CD4-positive, alpha-beta T cell treated with Interleukin-4 for 4 hours (primary cell): ENCODE results near the gene KRTAP8-1.
A peak's percentile ranks its signal among the peaks of the same experiment; 100 is the strongest.

ENCODE experiments used
- DNase-seq: peaks from one replicate; pipeline ENCODE4 v3.0.0-alpha.2; 2020

Gene KRTAP8-1

GRCh38 chr21:30813174-30813573, at the start of gene KRTAP8-1:
TSS of gene KRTAP8-1 (minus strand) at chr21:30813274. CDS start at chr21:30813220, 54 bp downstream.
- no peak for DNase-seq

GRCh38 chr21:30847627-30848500, 34.8 kb upstream of the KRTAP8-1 start:
- no peak for DNase-seq

GRCh38 chr21:30842990-30843389, 29.9 kb upstream of the KRTAP8-1 start:
- DNase-seq, result no peak

DNA sequence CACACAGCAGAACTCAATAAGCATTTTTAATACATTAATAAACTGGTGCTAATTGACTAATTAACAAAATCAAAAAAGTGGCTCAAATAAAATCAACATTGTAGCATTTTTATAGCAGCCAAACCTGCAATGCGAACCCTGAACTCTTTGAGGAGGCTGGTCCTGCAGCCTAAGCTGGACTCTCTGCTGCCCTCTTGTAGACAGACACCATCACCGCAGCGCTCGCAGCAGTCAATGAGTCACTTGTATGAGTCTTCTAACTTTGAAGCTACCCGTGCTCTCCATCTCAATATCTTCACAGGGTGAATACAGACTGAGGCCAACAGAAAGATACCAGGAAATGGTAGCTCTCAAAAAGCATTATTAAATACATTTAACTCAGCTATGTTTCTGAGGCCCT, 26.2 kb upstream of the KRTAP8-1 start:
- no peak for DNase-seq

GRCh38 chr21:30838536-30838935, 25.5 kb upstream of the KRTAP8-1 start:
- DNase-seq, result no peak

- DNase-seq, result peak; percentile 38
Observed at GRCh38 chr21:30831194-30831765, 18.2 kb upstream of the KRTAP8-1 start.

DNA sequence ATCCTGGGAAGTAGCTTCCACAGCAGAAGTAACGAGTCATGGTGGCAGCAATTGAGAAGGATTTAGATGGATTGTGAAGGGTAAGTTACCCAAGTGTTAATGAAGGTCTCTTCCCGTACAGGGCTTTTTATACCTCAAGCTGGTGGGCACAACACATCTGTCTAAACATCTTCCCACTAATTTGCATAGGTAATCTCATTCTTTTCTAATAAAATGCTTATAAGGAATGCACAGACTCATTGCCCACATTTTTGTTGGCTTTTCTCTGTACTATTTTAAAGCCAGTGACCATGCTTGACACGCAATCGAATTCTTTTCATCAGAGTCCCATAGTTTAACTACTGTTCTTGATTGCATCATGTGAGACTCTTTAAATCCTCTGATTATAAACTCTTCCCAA, 16.6 kb upstream of the KRTAP8-1 start, which contains the start of gene KRTAP7-1:
Gene KRTAP7-1 (minus strand): TSS at position 101 of the 400 bp plus-strand sequence. CDS start 61 bp downstream, at position 40.
- DNase-seq, result no peak

DNA sequence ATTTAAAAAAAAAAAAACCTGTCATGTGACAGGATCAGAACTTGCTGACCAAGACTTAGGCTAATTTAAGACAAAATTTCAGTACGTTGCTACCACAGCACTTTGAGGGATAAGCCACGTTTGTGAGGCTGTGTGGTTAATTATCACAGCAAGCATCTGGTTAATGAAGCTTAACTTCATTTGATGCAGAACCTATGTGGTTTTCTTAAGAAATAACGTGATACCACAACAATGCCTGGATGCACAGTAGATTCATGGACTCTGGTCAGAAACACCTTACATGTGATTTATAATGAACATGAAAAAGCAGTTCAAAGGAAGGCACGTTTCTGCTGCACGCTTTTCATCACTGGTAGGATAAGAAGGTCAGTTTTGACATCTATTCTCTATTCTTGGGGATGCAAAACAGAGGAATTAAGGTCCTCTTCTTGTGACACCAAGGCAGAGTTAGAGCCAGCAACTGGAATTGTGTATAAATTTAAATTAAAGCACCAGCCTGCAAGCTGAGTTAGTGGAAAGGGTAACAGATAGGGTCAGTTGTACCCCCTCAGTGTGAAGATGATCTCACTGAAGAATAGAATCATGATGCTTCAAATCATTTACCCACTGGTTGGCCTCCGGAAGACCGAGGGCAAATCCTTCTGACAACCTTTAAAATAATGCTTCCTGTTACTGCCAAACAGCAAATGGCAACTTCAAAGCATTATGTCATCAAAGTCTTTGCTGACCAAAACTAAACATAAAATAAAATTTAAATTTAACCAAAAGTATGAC, 6.0 kb upstream of the KRTAP8-1 start:
- no peak for DNase-seq

- no peak for DNase-seq
Observed at GRCh38 chr21:30800605-30801004, 12.5 kb downstream of the KRTAP8-1 start.

DNA sequence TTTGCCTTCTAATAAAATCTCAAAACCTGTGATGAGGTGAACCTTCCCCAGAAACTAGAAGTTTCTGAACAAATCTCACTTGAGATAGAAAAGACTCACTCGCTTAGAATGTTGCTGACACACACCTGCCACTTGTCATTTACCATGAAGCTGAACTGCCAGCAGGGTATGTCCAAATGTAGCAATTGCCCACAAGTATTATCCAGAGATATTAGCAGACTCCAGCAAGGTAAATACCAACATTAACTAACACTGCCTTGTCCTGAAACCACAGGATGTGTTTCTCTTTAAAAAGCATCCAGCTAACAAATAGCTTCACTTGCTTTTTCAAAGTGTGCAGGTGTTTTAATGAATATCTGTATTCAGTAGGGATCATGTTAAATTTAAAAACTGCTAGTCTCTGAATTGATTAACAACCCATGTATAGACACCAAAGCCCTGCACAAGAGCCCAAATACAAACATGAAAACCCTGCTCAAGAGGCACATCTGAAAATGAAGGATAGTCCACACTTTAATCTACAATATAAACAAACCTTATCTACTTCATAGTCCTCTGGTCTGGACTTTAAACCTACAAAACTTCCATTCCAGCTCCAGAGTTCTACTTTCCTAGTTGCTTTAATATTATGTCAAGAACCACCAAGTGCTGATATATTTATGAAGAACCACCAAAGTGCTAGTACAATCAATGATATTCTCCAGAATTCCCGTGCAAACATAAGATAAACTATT, 19.3 kb downstream of the KRTAP8-1 start:
- no peak for DNase-seq

DNA sequence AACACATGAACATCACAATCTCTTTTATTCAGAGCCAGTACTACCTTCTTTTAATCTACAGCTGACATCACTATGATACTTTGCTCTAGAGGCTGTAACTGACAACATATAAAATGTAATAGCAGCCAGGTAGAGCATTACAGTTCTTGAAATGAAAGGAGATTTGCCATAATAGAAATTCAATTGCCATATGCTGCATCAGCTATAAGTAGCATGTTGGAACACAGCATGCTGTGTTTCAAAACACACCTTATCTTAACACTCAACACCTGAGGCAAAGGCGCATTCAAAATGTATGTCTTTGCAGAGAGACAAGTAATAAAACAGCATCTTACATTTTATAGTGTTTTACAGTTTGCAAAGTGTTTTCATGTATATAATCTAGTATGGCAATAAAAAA, 33.8 kb downstream of the KRTAP8-1 start:
- no peak for DNase-seq

- no peak for DNase-seq
Observed at GRCh38 chr21:30769724-30770431, 43.2 kb downstream of the KRTAP8-1 start.
